Right lobe of liver (tissue), 4 donors: ENCODE results near the gene GJD3.

Source experiments
- CTCF ChIP-seq, 4 donors: fragments of 200-600 bp in 3 of 4; fragments of 450-650 bp in 1 of 4; IDR thresholded peaks; one replicate each; pipeline versions ENCODE4 v1.5.1 to v1.8.0; 2016 to 2022; ENCODE audit warnings: antibody characterized with exemption in 4 of 4, mild to moderate bottlenecking in 2 of 4
- POLR2A ChIP-seq: fragments of 450-650 bp; IDR thresholded peaks from one replicate; pipeline ENCODE4 v1.6.1; 2017; ENCODE audit warnings: antibody characterized with exemption, mild to moderate bottlenecking
- donor health status: DM: no; HTN: no; CAD: no.
- donor health status: DM: no; HTN: no; CAD: no.
- donor health status: DM: no; HTN: yes; CAD: no.

DNA sequence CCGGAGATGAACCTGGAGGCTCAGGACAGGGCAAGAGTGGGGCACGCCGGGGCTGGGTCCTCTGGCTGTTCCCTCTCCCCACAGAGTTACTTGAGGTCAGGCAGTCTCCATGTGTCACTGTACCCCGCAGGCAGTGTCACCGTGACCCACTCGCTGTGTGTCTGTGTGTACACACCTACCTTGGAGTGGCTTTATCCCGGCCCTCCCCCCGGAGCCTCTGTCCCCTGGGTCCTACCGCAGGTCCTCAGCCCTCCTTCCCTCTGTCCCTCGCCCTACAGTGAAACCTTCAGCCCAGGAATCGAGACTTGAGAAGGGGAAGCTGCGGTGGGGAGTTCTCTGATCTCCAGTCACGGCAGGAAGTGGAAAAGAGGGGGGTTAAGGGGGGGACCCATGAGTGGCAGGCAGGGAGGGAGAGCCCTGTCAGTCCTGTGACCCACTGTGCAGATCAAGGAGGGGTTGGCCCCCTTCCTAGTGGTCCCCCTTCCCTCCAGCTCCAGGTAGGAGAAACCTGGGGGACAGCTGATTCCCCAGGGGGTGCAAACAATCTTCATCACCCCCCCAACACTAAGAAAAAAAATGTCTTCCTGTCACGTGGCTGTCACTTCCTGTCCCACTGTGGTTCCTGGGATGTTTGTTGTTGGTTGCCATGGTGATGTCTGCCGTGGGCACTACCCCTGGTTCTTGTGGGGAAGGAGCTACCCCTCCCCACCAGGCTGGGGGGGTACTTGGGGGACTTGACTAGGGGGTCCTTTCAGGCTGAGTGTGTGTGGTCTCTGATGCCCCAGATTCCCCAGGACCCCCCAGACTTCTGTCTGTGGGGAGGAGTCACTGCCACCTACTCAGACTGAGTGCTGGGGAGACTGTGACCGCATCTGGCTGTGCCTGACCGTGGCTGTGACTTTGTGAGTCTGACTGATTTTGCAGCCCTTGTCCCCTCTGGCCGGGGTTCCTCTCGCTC, 41.9 kb downstream of the GJD3 start:
- TF ChIP-seq CTCF (IDR thresholded peaks at IDR 0.05) (no peak), POLR2A (no peak)
